ENCODE data around the gene ATXN10.

The ATXN10 gene

GRCh38 chr22:45891996-45892621, 220.5 kb downstream of the ATXN10 start:
- DNase-seq (ENCODE audit: low spot score), result no peak

- DNase-seq (ENCODE audit: low spot score), result no peak
Observed at GRCh38 chr22:45892681-45893461, 221.2 kb downstream of the ATXN10 start.

GRCh38 chr22:45893516-45893915, 221.9 kb downstream of the ATXN10 start:
- no peak for DNase-seq (ENCODE audit: low spot score)

Data from cerebellar cortex (tissue), 1 donor.